Esophagus squamous epithelium (tissue), 5 donors: Measurements from ENCODE around the gene CORO2A. TPM values are rescaled to one million over a fixed set of nuclear protein-coding genes. Genes with fewer than 3 reads are reported as not detected.
A peak's percentile ranks its signal among the peaks of the same experiment; 100 is the strongest.
"Not testable (repeated sequence)": the region's sequence is repeated elsewhere in the genome, so short reads cannot be mapped to it uniquely, and the experiment has no call there.

ENCODE experiments used
- DNase-seq: peaks from one replicate; lab custom pipeline; 2025; lab: John Stamatoyannopoulos, UW
- H3K27ac ChIP-seq, 4 donors: fragments of 200-600 bp; sonication (generic); one replicate each; pipeline ENCODE4 v1.5.1; 2016 to 2019; ENCODE audit warnings: mild to moderate bottlenecking in 1 of 4
- H3K27me3 ChIP-seq, 4 donors: fragments of 200-600 bp; sonication (generic); 1 replicate in 3 of 4; 2 replicates in 1 of 4; pipeline versions ENCODE4 v1.5.1 to v1.6.0; 2017 to 2021; ENCODE audit warnings: antibody characterized with exemption in 1 of 4
- H3K36me3 ChIP-seq, 3 donors: fragments of 200-600 bp; sonication (generic); one replicate each; pipeline ENCODE4 v1.5.1; 2016 to 2019
- H3K4me1 ChIP-seq, 3 donors: fragments of 200-600 bp; sonication (generic); one replicate each; pipeline ENCODE4 v1.5.1; 2017 to 2019
- H3K4me3 ChIP-seq, 4 donors: fragments of 200-600 bp; sonication (generic); 1 replicate in 3 of 4; 2 replicates in 1 of 4; pipeline ENCODE4 v1.5.1; 2016 to 2019; ENCODE audit warnings: mild to moderate bottlenecking in 2 of 4, moderate library complexity in 1 of 4
- H3K9me3 ChIP-seq, 3 donors: fragments of 200-600 bp; sonication (generic); one replicate each; pipeline ENCODE4 v1.5.1; 2016 to 2019
- CTCF ChIP-seq, 6 experiments: fragments of 450-650 bp in 4 of 6; fragments of 200-600 bp in 2 of 6; sonication (generic) in 2 of 6; IDR thresholded peaks; one replicate each; pipeline ENCODE4 v1.5.1; 2016 to 2019; ENCODE audit warnings: antibody characterized with exemption in 6 of 6, mild to moderate bottlenecking in 4 of 6, moderate library complexity in 4 of 6
- POLR2A ChIP-seq, 4 donors: fragments of 450-650 bp; IDR thresholded peaks; one replicate each; pipeline ENCODE4 v1.6.1; 2017; ENCODE audit warnings: antibody characterized with exemption in 4 of 4, mild to moderate bottlenecking in 4 of 4, moderate library complexity in 3 of 4
- WGBS, 2 donors: methylation state at CpG; one replicate each; pipeline ENCODE4 v1.1.5; 2018; 5-methylcytosine and 5-hydroxymethylcytosine counted together
- intact Hi-C: fragments of 100-400 bp; cut with DNase I; formaldehyde crosslinking; loops from one replicate; pipeline ENCODE4 v1.15.0; 2022
- total RNA-seq, 4 donors: library from RNA; depleted of rRNA; stranded (reverse); fragments of >200 nt; gene quantifications; one replicate each; pipeline ENCODE4 v1.1.0, GENCODE V29; 2016
- donor health status: DM: yes; HTN: yes; CAD: no.

Gene CORO2A
- total RNA-seq, 4 donors from 2014 or later: 15.6 to 27.6 (median 26.1) TPM

- no peaks in the 10 kb centered on the region for H3K9me3 ChIP-seq
- no peak for DNase-seq
These were observed 63.0 kb downstream of the CORO2A start for GRCh38 chr9:98129451-98129881.

GRCh38 chr9:98128316-98128715 lies 64.1 kb downstream of the CORO2A start:
- no peak for TF ChIP-seq CTCF (IDR thresholded peaks at IDR 0.05)
- TF ChIP-seq POLR2A (IDR thresholded peaks at IDR 0.05): no peak
- intact Hi-C loops: no loop called here
- 84 to 93% methylated on average over 8 to 11 of the region's 16 CpGs for WGBS, 2 donors
- Histone ChIP-seq H3K27me3 (no peaks in the 10 kb centered on the region), H3K36me3 (peaks cover 5 to 100% (median 11%) of the 10 kb centered on the region in 3 donors), H3K4me3 (no peak overlapping the region), H3K9me3 (no peaks in the 10 kb centered on the region), H3K27ac (peak overlapping the region in 1 of 4 donors; percentile 9), H3K4me1 (no peaks in the 10 kb centered on the region)
- DNase-seq: no peak

More at GRCh38 chr9:98129451-98129881, 63.0 kb downstream of the CORO2A start:
- intact Hi-C loops: no loop called here
- Histone ChIP-seq H3K36me3 (peaks cover 9 to 100% (median 18%) of the 10 kb centered on the region in 3 donors), H3K4me3 (no peak overlapping the region), H3K27me3 (no peaks in the 10 kb centered on the region), H3K4me1 (no peaks in the 10 kb centered on the region), H3K27ac (no peak overlapping the region)
- WGBS, 2 donors: 76 to 90% methylated on average over 6 to 9 of the region's 10 CpGs
- TF ChIP-seq CTCF (IDR thresholded peaks at IDR 0.05) (no peak), POLR2A (IDR thresholded peaks at IDR 0.05) (no peak)

GRCh38 chr9:98127226-98127625 lies 65.2 kb downstream of the CORO2A start:
- H3K36me3 ChIP-seq: peaks cover 2 to 97% (median 2%) of the 10 kb centered on the region in 3 donors
- 97 to 100% methylated on average over 1 to 5 of the region's 8 CpGs for WGBS, 2 donors
- no peak overlapping the region for H3K27ac ChIP-seq
- H3K4me3 ChIP-seq: no peak overlapping the region
- intact Hi-C loops: no loop called here
- H3K27me3 ChIP-seq: no peaks in the 10 kb centered on the region
- H3K9me3 ChIP-seq: no peaks in the 10 kb centered on the region
- no peak for TF ChIP-seq CTCF (IDR thresholded peaks at IDR 0.05)
- no peak for TF ChIP-seq POLR2A (IDR thresholded peaks at IDR 0.05)
- DNase-seq: no peak
- H3K4me1 ChIP-seq: peaks cover 0 to 7% (median under 1%) of the 10 kb centered on the region in 3 donors

GRCh38 chr9:98124637-98125426 lies 67.6 kb downstream of the CORO2A start:
- 88 to 89% methylated on average over 9 to 12 of the region's 15 CpGs for WGBS, 2 donors
- intact Hi-C loops: no loop called here
- peaks cover 0 to 73% (median 0%) of the 10 kb centered on the region in 3 donors for H3K36me3 ChIP-seq
- DNase-seq: no peak
- H3K4me1 ChIP-seq: peaks cover 6 to 30% (median 16%) of the 10 kb centered on the region in 3 donors
- H3K9me3 ChIP-seq: no peaks in the 10 kb centered on the region
- no peak overlapping the region for H3K27ac ChIP-seq
- TF ChIP-seq CTCF (IDR thresholded peaks at IDR 0.05) (no peak), POLR2A (IDR thresholded peaks at IDR 0.05) (no peak)
- no peaks in the 10 kb centered on the region for H3K27me3 ChIP-seq
- H3K4me3 ChIP-seq: no peak overlapping the region

GRCh38 chr9:98124091-98124490 lies 68.3 kb downstream of the CORO2A start:
- DNase-seq, intact Hi-C loops, H3K9me3 ChIP-seq: not testable (repeated sequence)

More at GRCh38 chr9:98124091-98124490, 68.3 kb downstream of the CORO2A start:
- H3K4me1 ChIP-seq: peaks cover 6 to 38% (median 16%) of the 10 kb centered on the region in 3 donors
- H3K27me3 ChIP-seq, H3K27ac ChIP-seq, H3K4me3 ChIP-seq: not testable (repeated sequence)
- H3K36me3 ChIP-seq: peaks cover 0 to 65% (median 0%) of the 10 kb centered on the region in 3 donors
- WGBS, 2 donors: 91% methylated on average over 12 to 13 of the region's 13 CpGs
